ENCODE data around the gene VWA5B1. TPM values are rescaled to one million over a fixed set of nuclear protein-coding genes. Genes with fewer than 3 reads are reported as not detected.

VWA5B1 gene
- total and polyA plus RNA-seq, 10 of the 15 experiments (the other 5 are each of a cell fraction or from before 2014, with no cell fraction given), result under 0.01 to 0.05 (median 0.01) TPM; not detected in 7

GRCh38 chr1:20284625-20285024 lies 6.0 kb upstream of the VWA5B1 start:
- Histone ChIP-seq H4K20me1 (ENCODE audit: control insufficient read depth, insufficient read depth) (peaks cover 2% of the 10 kb centered on the region; the same call in 1 of the 2 replicates), H3K9me3 (replicated peaks; ENCODE audit: control insufficient read depth, insufficient read depth, low read length) (no peaks in the 10 kb centered on the region; the same call in 2 of the 3 replicates), H3K4me2 (ENCODE audit: control insufficient read depth, insufficient read depth) (no peak overlapping the region), H3K27me3 (replicated peaks in 1 of 2; ENCODE audit: control insufficient read depth in 2 of 2, insufficient read depth in 2 of 2, low read length in 1 of 2) (no peaks in the 10 kb centered on the region; a peak in 3 of 4 replicates), H2AFZ (ENCODE audit: control insufficient read depth, low read depth, low read length) (no peak overlapping the region), H3K4me3 (no peak overlapping the region), H3K79me2 (ENCODE audit: control insufficient read depth, insufficient read depth, low read length) (no peaks in the 10 kb centered on the region), H3K36me3 (ENCODE audit: control insufficient read depth in 2 of 2, insufficient read depth in 2 of 2, low read length in 1 of 2) (no peaks in the 10 kb centered on the region), H3K27ac (ENCODE audit: control insufficient read depth, insufficient read depth) (no peak overlapping the region), H3K9ac (ENCODE audit: control insufficient read depth, insufficient read depth, low read length) (no peak overlapping the region), H3K4me1 (ENCODE audit: control insufficient read depth, insufficient read depth, low read length) (no peaks in the 10 kb centered on the region)
- CTCF ChIA-PET, result no interaction called here
- BruUV-seq (replicated peaks), result no TSS peak
- POLR2A ChIA-PET, result no interaction called here
- intact Hi-C loops (cut with micrococcal nuclease; ENCODE audit: unreplicated experiment) (no loop called here), in situ Hi-C loops (cut with MboI) (no loop called here)
- SMC1A ChIA-PET (ENCODE audit: uncharacterized antibody, unreplicated experiment), result no interaction called here
- FAIRE-seq, result no peak
- WGBS (ENCODE audit: insufficient coverage, insufficient replicate concordance, low lambda C conversion rate, missing lambda C conversion rate), result 1% methylated on average over 3 of the region's 3 CpGs
- ATAC-seq, result no peak
- DNase-seq (ENCODE audit: low read depth, low spot score), result no peak
- RAD21 ChIA-PET (ENCODE audit: unreplicated experiment), result no interaction called here
- TF ChIP-seq BMI1 (IDR thresholded peaks at IDR 0.05; ENCODE audit: borderline replicate concordance) (no peak), ZNF24 (IDR thresholded peaks at IDR 0.05) (no peak), GATAD2B (conservative IDR thresholded peaks at IDR 0.05; ENCODE audit: low read depth) (no peak), SMARCA5 (IDR thresholded peaks at IDR 0.05) (no peak), SIX5 (IDR thresholded peaks at IDR 0.05; ENCODE audit: low read depth, low read length, severe bottlenecking) (no peak), CREB1 (IDR thresholded peaks at IDR 0.05; ENCODE audit: low read depth) (no peak), BRCA1 (IDR thresholded peaks at IDR 0.05; ENCODE audit: low read depth, low read length) (no peak), RFX5 (IDR thresholded peaks at IDR 0.05; ENCODE audit: low read depth, low read length) (no peak), FOXK2 (IDR thresholded peaks at IDR 0.05) (no peak), SMAD5 (IDR thresholded peaks at IDR 0.05; ENCODE audit: low read depth) (no peak)
- TF ChIP-seq, protein P1, sequence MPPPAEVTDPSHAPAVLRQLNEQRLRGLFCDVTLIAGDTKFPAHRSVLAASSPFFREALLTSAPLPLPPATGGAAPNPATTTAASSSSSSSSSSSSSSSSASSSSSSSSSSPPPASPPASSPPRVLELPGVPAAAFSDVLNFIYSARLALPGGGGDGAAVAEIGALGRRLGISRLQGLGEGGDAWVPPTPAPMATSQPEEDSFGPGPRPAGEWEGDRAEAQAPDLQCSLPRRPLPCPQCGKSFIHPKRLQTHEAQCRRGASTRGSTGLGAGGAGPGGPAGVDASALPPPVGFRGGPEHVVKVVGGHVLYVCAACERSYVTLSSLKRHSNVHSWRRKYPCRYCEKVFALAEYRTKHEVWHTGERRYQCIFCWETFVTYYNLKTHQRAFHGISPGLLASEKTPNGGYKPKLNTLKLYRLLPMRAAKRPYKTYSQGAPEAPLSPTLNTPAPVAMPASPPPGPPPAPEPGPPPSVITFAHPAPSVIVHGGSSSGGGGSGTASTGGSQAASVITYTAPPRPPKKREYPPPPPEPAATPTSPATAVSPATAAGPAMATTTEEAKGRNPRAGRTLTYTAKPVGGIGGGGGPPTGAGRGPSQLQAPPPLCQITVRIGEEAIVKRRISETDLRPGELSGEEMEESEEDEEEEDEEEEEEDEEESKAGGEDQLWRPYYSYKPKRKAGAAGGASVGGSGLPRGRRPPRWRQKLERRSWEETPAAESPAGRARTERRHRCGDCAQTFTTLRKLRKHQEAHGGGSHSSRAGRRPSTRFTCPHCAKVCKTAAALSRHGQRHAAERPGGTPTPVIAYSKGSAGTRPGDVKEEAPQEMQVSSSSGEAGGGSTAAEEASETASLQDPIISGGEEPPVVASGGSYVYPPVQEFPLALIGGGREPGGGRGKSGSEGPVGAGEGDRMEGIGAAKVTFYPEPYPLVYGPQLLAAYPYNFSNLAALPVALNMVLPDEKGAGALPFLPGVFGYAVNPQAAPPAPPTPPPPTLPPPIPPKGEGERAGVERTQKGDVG (CRISPR knock-in tag; IDR thresholded peaks at IDR 0.05), result no peak
- TF ChIP-seq, protein P2, sequence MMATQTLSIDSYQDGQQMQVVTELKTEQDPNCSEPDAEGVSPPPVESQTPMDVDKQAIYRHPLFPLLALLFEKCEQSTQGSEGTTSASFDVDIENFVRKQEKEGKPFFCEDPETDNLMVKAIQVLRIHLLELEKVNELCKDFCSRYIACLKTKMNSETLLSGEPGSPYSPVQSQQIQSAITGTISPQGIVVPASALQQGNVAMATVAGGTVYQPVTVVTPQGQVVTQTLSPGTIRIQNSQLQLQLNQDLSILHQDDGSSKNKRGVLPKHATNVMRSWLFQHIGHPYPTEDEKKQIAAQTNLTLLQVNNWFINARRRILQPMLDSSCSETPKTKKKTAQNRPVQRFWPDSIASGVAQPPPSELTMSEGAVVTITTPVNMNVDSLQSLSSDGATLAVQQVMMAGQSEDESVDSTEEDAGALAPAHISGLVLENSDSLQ (IDR thresholded peaks at IDR 0.05), result no peak
- TF ChIP-seq, protein P3, sequence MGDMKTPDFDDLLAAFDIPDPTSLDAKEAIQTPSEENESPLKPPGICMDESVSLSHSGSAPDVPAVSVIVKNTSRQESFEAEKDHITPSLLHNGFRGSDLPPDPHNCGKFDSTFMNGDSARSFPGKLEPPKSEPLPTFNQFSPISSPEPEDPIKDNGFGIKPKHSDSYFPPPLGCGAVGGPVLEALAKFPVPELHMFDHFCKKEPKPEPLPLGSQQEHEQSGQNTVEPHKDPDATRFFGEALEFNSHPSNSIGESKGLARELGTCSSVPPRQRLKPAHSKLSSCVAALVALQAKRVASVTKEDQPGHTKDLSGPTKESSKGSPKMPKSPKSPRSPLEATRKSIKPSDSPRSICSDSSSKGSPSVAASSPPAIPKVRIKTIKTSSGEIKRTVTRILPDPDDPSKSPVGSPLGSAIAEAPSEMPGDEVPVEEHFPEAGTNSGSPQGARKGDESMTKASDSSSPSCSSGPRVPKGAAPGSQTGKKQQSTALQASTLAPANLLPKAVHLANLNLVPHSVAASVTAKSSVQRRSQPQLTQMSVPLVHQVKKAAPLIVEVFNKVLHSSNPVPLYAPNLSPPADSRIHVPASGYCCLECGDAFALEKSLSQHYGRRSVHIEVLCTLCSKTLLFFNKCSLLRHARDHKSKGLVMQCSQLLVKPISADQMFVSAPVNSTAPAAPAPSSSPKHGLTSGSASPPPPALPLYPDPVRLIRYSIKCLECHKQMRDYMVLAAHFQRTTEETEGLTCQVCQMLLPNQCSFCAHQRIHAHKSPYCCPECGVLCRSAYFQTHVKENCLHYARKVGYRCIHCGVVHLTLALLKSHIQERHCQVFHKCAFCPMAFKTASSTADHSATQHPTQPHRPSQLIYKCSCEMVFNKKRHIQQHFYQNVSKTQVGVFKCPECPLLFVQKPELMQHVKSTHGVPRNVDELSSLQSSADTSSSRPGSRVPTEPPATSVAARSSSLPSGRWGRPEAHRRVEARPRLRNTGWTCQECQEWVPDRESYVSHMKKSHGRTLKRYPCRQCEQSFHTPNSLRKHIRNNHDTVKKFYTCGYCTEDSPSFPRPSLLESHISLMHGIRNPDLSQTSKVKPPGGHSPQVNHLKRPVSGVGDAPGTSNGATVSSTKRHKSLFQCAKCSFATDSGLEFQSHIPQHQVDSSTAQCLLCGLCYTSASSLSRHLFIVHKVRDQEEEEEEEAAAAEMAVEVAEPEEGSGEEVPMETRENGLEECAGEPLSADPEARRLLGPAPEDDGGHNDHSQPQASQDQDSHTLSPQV (IDR thresholded peaks at IDR 0.05), result no peak
- TF ChIP-seq, protein P4, sequence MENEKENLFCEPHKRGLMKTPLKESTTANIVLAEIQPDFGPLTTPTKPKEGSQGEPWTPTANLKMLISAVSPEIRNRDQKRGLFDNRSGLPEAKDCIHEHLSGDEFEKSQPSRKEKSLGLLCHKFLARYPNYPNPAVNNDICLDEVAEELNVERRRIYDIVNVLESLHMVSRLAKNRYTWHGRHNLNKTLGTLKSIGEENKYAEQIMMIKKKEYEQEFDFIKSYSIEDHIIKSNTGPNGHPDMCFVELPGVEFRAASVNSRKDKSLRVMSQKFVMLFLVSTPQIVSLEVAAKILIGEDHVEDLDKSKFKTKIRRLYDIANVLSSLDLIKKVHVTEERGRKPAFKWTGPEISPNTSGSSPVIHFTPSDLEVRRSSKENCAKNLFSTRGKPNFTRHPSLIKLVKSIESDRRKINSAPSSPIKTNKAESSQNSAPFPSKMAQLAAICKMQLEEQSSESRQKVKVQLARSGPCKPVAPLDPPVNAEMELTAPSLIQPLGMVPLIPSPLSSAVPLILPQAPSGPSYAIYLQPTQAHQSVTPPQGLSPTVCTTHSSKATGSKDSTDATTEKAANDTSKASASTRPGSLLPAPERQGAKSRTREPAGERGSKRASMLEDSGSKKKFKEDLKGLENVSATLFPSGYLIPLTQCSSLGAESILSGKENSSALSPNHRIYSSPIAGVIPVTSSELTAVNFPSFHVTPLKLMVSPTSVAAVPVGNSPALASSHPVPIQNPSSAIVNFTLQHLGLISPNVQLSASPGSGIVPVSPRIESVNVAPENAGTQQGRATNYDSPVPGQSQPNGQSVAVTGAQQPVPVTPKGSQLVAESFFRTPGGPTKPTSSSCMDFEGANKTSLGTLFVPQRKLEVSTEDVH (IDR thresholded peaks at IDR 0.05; ENCODE audit: low read depth, partially characterized antibody), result no peak
